BLaER1 (cell line): ENCODE results near the gene SMCO4.

Source experiments
- H3K27ac ChIP-seq: shearing (Covaris generic); formaldehyde crosslinking; 2 replicates; pipeline ENCODE4 v1.8.1; 2022
- H3K27me3 ChIP-seq: shearing (Covaris generic); formaldehyde crosslinking; 2 replicates; pipeline ENCODE4 v1.8.1; 2022
- H3K36me3 ChIP-seq: shearing (Covaris generic); formaldehyde crosslinking; 2 replicates; pipeline ENCODE4 v1.8.1; 2022
- H3K4me1 ChIP-seq: shearing (Covaris generic); formaldehyde crosslinking; 2 replicates; pipeline ENCODE4 v1.8.1; 2022
- H3K4me2 ChIP-seq: shearing (Covaris generic); formaldehyde crosslinking; 2 replicates; pipeline ENCODE4 v1.8.1; 2022
- H3K4me3 ChIP-seq: shearing (Covaris generic); formaldehyde crosslinking; 2 replicates; pipeline ENCODE4 v1.8.1; 2022
- H3K9ac ChIP-seq: shearing (Covaris generic); formaldehyde crosslinking; 2 replicates; pipeline ENCODE4 v1.8.1; 2022
- H3K9me3 ChIP-seq: shearing (Covaris generic); formaldehyde crosslinking; 2 replicates; pipeline ENCODE4 v1.8.1; 2022
- H4K20me1 ChIP-seq: shearing (Covaris generic); formaldehyde crosslinking; 2 replicates; pipeline ENCODE4 v1.8.1; 2022
- Cebpa-rat ChIP-seq: shearing (Covaris generic); IDR thresholded peaks from 2 replicates; pipeline ENCODE4 v1.8.1; 2022

The SMCO4 gene

DNA sequence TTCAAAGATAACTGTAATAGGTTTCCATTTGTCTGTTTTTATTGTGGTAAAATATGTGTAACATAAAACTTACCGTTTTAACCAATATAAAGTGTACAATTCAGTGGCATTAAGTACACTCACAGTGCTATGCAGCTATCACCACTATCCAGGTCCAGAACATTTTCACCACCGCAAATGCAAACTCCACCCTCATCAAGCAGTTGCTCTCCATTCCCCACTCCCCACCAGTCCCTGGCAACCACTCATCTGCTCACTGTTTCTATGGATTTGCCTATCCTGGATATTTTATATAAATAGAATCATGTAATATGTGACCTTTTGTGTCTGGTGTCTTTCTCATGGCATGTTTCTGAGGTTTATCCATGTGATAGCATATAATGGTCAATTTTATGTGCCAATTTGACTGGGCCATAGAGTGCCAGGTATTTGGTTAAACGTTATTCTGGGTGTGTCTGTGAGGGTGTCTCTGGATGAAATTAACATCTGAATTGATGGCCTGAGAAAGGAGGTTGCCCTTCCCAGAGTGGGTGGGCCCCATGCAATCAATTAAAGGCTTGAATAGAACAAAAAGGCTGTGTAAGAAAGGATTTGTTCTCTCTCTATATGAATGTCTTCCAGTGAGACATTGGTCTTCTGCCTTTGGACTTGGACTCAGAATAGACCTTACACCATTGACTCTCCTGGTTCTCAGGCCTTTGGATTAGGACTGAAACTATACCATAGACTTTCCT is 17.2 kb upstream of the SMCO4 start:
- Histone ChIP-seq H4K20me1 (no peaks in the 10 kb centered on the region), H3K27ac (no peak overlapping the region), H3K9me3 (no peaks in the 10 kb centered on the region), H3K27me3 (no peaks in the 10 kb centered on the region), H3K4me2 (no peak overlapping the region), H3K4me3 (no peak overlapping the region), H3K36me3 (no peaks in the 10 kb centered on the region), H3K9ac (no peak overlapping the region), H3K4me1 (no peaks in the 10 kb centered on the region)
- TF ChIP-seq Cebpa-rat: no peak

DNA sequence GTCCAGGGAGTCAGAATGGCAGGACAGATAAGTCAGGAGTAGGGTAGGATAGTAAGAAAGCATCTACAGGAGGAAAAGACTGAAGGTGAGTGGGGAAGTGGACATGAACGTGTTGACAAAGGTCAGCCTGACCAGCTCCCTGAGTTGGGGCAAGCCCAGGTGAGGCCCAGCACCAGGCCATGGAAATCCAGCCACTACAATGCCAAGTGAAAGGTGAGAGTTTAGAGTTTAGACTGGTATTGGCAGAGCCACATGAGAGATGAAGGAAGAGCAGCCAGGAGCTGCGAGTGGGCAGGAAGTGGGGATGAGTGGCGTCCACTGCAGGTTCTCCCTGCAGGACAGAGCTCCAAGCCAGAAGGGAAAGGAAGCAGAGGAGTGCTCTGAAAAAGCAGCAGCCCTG is 16.5 kb upstream of the SMCO4 start:
- no peaks in the 10 kb centered on the region for H3K27me3 ChIP-seq
- no peaks in the 10 kb centered on the region for H3K9me3 ChIP-seq

DNA sequence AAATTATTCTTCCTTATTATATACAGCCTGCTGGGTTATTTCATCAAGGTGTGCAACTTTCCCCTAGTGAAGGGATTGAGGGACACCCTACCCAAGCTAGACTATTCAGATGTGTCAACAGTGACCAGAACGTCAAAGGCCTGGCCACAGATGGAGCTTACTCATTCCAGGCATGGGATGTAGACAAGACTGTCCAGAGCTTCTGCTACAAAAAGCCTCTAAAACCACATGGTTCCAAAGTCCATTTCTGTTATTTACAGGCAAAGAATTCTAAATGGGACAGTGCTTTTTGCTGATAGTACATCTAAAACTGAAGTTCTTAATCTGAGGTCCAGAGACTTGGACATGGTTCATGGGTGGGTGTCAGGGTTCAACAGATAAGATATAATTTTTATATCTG is 9.7 kb upstream of the SMCO4 start:
- Histone ChIP-seq H3K4me3 (no peak overlapping the region), H3K9ac (no peak overlapping the region), H3K36me3 (no peaks in the 10 kb centered on the region), H3K27ac (no peak overlapping the region), H3K27me3 (no peaks in the 10 kb centered on the region), H3K9me3 (no peaks in the 10 kb centered on the region), H3K4me1 (peaks cover 16% of the 10 kb centered on the region), H3K4me2 (no peak overlapping the region), H4K20me1 (no peaks in the 10 kb centered on the region)
- no peak for TF ChIP-seq Cebpa-rat

More for the DNA sequence above, 16.5 kb upstream of the SMCO4 start:
- no peak overlapping the region for H3K4me2 ChIP-seq
- H3K4me1 ChIP-seq: no peaks in the 10 kb centered on the region
- TF ChIP-seq Cebpa-rat: no peak
- H3K27ac ChIP-seq: no peak overlapping the region
- no peak overlapping the region for H3K9ac ChIP-seq
- no peak overlapping the region for H3K4me3 ChIP-seq
- no peaks in the 10 kb centered on the region for H4K20me1 ChIP-seq
- no peaks in the 10 kb centered on the region for H3K36me3 ChIP-seq

DNA sequence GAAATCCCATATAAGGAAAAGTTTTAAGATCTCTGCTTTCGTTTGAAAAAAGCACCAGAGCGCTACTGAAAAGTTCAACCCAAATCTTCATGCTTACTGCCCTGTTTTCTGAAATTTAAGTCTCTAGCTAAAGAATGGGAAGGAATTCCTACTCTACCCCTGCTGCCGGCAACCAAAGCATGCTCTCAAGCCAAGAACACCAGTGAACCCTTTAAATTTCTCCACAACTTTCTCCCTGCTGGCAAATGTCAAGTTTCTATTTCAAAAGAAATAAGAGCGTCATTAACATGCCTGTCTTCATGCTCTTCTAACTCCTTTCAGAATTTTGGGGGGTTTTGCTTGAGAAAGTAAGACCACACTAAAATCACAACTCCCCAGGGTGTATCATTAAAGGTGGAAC is 6.8 kb upstream of the SMCO4 start:
- H3K4me1 ChIP-seq: peaks cover 16% of the 10 kb centered on the region
- H3K9ac ChIP-seq: no peak overlapping the region
- H3K27ac ChIP-seq: no peak overlapping the region
- TF ChIP-seq Cebpa-rat: no peak
- no peaks in the 10 kb centered on the region for H3K27me3 ChIP-seq
- no peak overlapping the region for H3K4me2 ChIP-seq
- H4K20me1 ChIP-seq: no peaks in the 10 kb centered on the region
- no peak overlapping the region for H3K4me3 ChIP-seq
- no peaks in the 10 kb centered on the region for H3K9me3 ChIP-seq
- no peaks in the 10 kb centered on the region for H3K36me3 ChIP-seq

DNA sequence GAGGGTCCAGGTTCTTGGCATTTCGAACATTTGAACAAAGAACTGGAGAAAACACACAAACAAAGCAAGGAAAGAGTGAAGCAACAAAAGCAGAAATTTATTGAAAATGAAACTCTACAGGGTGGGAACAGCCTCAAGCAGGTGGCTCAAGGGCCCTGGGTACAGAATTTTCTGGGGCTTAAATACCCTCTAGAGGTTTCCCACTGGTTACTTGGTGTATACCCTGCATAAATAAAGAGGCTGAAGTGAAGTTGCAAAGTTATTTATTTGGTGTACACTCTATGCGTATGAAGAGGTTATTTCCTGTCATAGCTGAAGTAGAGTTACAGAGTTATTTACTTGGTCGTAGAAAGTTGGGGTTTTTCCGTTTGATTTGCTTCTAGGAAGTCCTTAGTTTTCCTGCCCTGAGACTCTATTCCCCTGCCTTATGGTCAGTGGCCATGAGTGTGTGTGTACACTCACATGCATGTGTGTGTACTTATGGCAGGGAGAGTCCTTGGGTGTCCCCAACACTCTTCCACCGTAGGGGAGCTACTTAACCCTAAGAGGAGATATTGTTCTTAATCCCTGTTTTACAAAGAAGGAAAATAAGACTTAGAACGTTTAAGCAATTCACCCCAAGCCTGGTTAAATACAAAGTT is 5.6 kb upstream of the SMCO4 start:
- Histone ChIP-seq H3K27me3 (no peaks in the 10 kb centered on the region), H3K9ac (no peak overlapping the region), H3K36me3 (no peaks in the 10 kb centered on the region), H4K20me1 (no peaks in the 10 kb centered on the region), H3K4me2 (no peak overlapping the region), H3K9me3 (no peaks in the 10 kb centered on the region), H3K4me1 (peaks cover 27% of the 10 kb centered on the region), H3K27ac (no peak overlapping the region), H3K4me3 (no peak overlapping the region)
- no peak for TF ChIP-seq Cebpa-rat

DNA sequence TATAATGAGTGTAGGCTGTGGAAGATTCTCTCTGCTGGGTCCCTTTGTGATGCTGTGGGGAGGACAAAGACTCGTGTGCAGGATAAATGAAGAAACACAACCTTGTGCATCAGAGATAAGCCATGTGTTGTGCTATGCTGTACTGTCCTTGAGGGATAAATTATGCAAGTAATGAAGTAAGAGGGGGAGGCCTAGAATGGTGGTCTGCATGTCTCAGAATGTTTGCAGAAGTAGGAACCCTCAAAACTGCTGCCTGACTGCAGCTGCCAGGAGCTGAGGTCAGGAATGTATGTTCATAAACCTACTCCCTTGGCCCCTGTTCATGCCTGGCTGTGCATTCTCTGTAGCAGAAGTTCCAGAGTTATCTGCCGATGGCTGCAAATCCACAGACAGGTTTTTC is 4.6 kb upstream of the SMCO4 start:
- Histone ChIP-seq H3K36me3 (no peaks in the 10 kb centered on the region), H3K9me3 (no peaks in the 10 kb centered on the region), H3K27ac (no peak overlapping the region), H3K27me3 (no peaks in the 10 kb centered on the region), H3K4me1 (peaks cover 31% of the 10 kb centered on the region), H3K9ac (no peak overlapping the region), H3K4me2 (no peak overlapping the region), H4K20me1 (no peaks in the 10 kb centered on the region), H3K4me3 (no peak overlapping the region)
- no peak for TF ChIP-seq Cebpa-rat

DNA sequence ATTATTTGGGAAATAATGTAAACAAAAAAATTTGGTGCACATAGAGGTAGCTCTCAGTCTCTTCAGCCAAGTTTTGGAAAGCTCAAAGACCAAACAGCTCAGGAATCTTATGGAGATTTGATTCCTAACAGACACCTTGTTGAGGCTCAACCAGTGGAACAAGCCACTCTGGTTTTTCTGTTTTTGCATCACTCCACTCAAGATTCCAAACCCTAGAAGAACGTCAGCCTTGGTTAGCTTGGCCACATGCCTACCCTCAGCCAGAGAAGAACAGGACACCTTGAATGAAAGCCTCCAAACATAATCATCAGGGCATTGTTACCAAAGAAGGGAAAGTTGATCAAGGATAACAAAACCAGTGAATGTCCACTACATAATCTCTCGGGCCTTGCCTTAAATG is 3.8 kb upstream of the SMCO4 start:
- Histone ChIP-seq H3K27ac (no peak overlapping the region), H3K9me3 (no peaks in the 10 kb centered on the region), H4K20me1 (no peaks in the 10 kb centered on the region), H3K36me3 (no peaks in the 10 kb centered on the region), H3K27me3 (no peaks in the 10 kb centered on the region), H3K9ac (no peak overlapping the region), H3K4me2 (no peak overlapping the region), H3K4me1 (peaks cover 34% of the 10 kb centered on the region), H3K4me3 (no peak overlapping the region)
- no peak for TF ChIP-seq Cebpa-rat

DNA sequence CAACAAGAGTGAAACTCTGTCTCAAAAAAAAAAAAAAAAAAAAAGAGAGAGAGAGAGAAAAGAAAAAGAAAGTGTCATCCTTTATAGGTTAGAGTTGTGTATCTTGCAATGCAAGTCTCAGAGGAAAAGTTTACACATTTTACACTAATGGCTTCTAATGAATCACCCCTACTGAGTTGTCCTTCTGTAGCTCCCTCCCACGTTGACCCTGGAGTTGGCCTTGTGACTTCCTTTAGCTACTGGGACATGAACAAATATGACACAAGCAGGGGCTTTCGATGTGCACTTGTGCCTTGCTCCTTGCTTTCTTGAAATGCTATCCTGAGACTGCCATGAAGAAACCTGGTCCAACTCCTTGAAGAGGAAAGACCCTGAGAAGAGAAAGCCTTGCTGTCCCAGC is 2.4 kb upstream of the SMCO4 start:
- Histone ChIP-seq H3K4me3 (no peak overlapping the region), H4K20me1 (0 out of 2 replicates have a peak, but pooled peaks cover 6% of the 10 kb centered on the region)

DNA sequence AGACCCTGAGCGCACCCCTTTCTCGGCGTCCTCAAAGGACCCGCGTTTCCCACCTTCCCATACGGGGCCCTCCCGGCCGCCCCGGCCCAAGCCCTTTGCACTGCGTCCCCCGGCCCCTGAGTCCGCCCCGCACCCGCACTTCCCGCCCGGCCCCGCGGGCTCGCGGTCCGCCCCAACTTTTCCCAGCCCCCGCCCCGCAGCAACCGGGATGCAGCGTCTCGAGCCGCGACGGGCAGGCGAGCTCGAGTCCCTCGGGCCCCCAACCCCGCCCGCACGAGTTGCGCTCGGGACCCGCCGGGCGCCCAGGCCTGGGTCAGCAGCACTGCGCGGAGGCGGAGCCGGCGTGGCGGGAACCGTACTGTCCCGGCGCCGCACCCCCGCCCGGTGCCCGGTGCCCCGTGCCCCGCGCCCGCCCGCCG is 371 bp downstream of the SMCO4 start:
- Histone ChIP-seq H3K4me3 (peak overlapping the region; percentile 92), H3K27ac (peak overlapping the region; percentile 76), H3K27me3 (no peaks in the 10 kb centered on the region), H3K4me1 (peaks cover 29% of the 10 kb centered on the region), H3K9me3 (no peaks in the 10 kb centered on the region), H3K9ac (peak overlapping the region; percentile 81), H4K20me1 (peaks cover 23% of the 10 kb centered on the region; the same call in 1 of the 2 replicates), H3K4me2 (peak overlapping the region; percentile 80), H3K36me3 (no peaks in the 10 kb centered on the region)
- no peak for TF ChIP-seq Cebpa-rat

More for the DNA sequence above, 2.4 kb upstream of the SMCO4 start:
- H3K27me3 ChIP-seq: no peaks in the 10 kb centered on the region
- peaks cover 28% of the 10 kb centered on the region for H3K4me1 ChIP-seq
- H3K9ac ChIP-seq: no peak overlapping the region
- H3K4me2 ChIP-seq: no peak overlapping the region
- no peaks in the 10 kb centered on the region for H3K36me3 ChIP-seq
- no peaks in the 10 kb centered on the region for H3K9me3 ChIP-seq
- H3K27ac ChIP-seq: no peak overlapping the region
- TF ChIP-seq Cebpa-rat: no peak
